Measurements from ENCODE around the gene CACNG5.

DNA sequence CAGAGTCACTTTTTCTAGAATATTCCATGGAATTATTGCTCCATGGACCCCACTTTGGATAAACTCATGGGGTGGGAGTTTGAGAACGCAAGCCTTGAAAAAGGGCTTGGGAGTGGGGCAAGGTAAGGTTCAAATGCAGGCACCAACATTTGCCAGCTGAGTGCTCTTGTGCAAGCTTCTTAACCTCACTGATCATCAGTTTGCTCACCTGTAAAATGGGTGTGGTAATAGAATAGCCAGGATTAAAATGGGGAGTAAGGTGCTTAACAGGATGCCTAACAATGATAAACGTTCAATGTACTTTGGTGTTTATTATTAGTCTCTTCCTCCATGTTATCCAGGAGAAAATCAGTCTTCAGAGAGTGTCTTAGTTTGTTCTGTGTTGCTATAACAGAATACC lies 39.0 kb downstream of the CACNG5 start:
- TF ChIP-seq EZH2 (IDR thresholded peaks at IDR 0.05; ENCODE audit: low read length, missing control alignments) = no peak
- TF ChIP-seq, protein P1, sequence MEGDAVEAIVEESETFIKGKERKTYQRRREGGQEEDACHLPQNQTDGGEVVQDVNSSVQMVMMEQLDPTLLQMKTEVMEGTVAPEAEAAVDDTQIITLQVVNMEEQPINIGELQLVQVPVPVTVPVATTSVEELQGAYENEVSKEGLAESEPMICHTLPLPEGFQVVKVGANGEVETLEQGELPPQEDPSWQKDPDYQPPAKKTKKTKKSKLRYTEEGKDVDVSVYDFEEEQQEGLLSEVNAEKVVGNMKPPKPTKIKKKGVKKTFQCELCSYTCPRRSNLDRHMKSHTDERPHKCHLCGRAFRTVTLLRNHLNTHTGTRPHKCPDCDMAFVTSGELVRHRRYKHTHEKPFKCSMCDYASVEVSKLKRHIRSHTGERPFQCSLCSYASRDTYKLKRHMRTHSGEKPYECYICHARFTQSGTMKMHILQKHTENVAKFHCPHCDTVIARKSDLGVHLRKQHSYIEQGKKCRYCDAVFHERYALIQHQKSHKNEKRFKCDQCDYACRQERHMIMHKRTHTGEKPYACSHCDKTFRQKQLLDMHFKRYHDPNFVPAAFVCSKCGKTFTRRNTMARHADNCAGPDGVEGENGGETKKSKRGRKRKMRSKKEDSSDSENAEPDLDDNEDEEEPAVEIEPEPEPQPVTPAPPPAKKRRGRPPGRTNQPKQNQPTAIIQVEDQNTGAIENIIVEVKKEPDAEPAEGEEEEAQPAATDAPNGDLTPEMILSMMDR (conservative IDR thresholded peaks at IDR 0.05 in 1 of 2, IDR thresholded peaks at IDR 0.05 in 1 of 2; ENCODE audit: low read depth in 1 of 2, low read length in 2 of 2) = no peak

Data from fibroblast of lung (primary cell).